Neural cell (in vitro differentiated cells): ENCODE results near the gene EVPL. TPM values are rescaled to one million over a fixed set of nuclear protein-coding genes. Genes with fewer than 3 reads are reported as not detected.

ENCODE experiments used
- H2AFZ ChIP-seq: fragments of 200-600, 300-800 bp; sonication (generic), shearing (Covaris generic); 2 replicates; pipeline ENCODE4 v1.6.0; 2014; ENCODE audit warnings: low read depth, mild to moderate bottlenecking, antibody characterized with exemption, low read length, moderate library complexity
- H3F3A ChIP-seq: fragments of 200-600 bp; shearing (Covaris generic); 2 replicates; pipeline ENCODE4 v1.6.1; 2016; ENCODE audit warnings: mild to moderate bottlenecking, moderate library complexity, mixed read lengths, antibody characterized with exemption, low read length; ENCODE audit not compliant: insufficient read depth, poor library complexity, severe bottlenecking
- H3K27ac ChIP-seq: fragments of 200-600, 300-800 bp; sonication (generic), shearing (Covaris generic); 2 replicates; pipeline ENCODE4 v1.5.1; 2014; ENCODE audit warnings: mild to moderate bottlenecking, low read length, moderate library complexity
- H3K27me3 ChIP-seq: fragments of 300-800, 200-600 bp; sonication (generic), shearing (Covaris generic); 2 replicates; pipeline ENCODE4 v1.6.0; 2014; ENCODE audit warnings: mild to moderate bottlenecking, low read depth, low read length, moderate library complexity; ENCODE audit not compliant: insufficient read depth
- H3K36me3 ChIP-seq: fragments of 300-800, 200-600 bp; sonication (generic), shearing (Covaris generic); 2 replicates; pipeline ENCODE4 v1.5.1; 2014; ENCODE audit warnings: mild to moderate bottlenecking, antibody characterized with exemption, low read length, moderate library complexity; ENCODE audit not compliant: insufficient read depth
- H3K4me2 ChIP-seq: fragments of 300-800, 200-600 bp; sonication (generic), shearing (Covaris generic); 2 replicates; pipeline ENCODE4 v1.6.0; 2014; ENCODE audit warnings: mild to moderate bottlenecking, low read length
- H3K4me3 ChIP-seq: fragments of 300-800, 200-600 bp; sonication (generic), shearing (Covaris generic); 2 replicates; pipeline ENCODE4 v1.5.1; 2014; ENCODE audit warnings: mild to moderate bottlenecking, low read length, moderate library complexity
- H3K79me2 ChIP-seq: fragments of 200-600 bp; shearing (Covaris generic); replicated peaks from 2 replicates; pipeline ENCODE4 v1.6.0; 2014; ENCODE audit warnings: mild to moderate bottlenecking, low read length, moderate library complexity; ENCODE audit not compliant: insufficient read depth
- H3K9ac ChIP-seq: fragments of 300-800, 200-600 bp; sonication (generic), shearing (Covaris generic); 2 replicates; pipeline ENCODE4 v1.6.1; 2016; ENCODE audit warnings: mild to moderate bottlenecking, low read length, mixed read lengths
- H3K9me2 ChIP-seq: fragments of 200-600 bp; shearing (Covaris generic); 2 replicates; pipeline ENCODE4 v1.6.1; 2016; ENCODE audit warnings: mild to moderate bottlenecking, low read length, mixed read lengths; ENCODE audit not compliant: insufficient read depth
- H3K9me3 ChIP-seq: fragments of 200-600, 300-800 bp; sonication (generic), shearing (Covaris generic); 2 replicates; pipeline ENCODE4 v1.6.1; 2016; ENCODE audit warnings: mild to moderate bottlenecking, mixed run types, low read length, moderate library complexity, mixed read lengths
- H4K20me1 ChIP-seq: fragments of 200-600 bp; shearing (Covaris generic); 2 replicates; pipeline ENCODE4 v1.6.1; 2016; ENCODE audit warnings: mild to moderate bottlenecking, mixed run types; ENCODE audit not compliant: insufficient read depth
- EP300 ChIP-seq: fragments of 450-650 bp; conservative IDR thresholded peaks from 2 replicates; pipeline ENCODE4 v1.6.1; 2014; ENCODE audit warnings: antibody characterized with exemption, mild to moderate bottlenecking, moderate library complexity; ENCODE audit not compliant: poor library complexity, severe bottlenecking
- EZH2 ChIP-seq: fragments of 200-600, 300-800 bp; shearing (Covaris generic), sonication (generic); IDR thresholded peaks from 2 replicates; pipeline ENCODE4 v1.6.1; 2014; ENCODE audit warnings: antibody characterized with exemption, low read length, borderline replicate concordance, mild to moderate bottlenecking; ENCODE audit not compliant: insufficient read depth, poor library complexity, severe bottlenecking
- MXI1 ChIP-seq: fragments of 450-650 bp; conservative IDR thresholded peaks from 2 replicates; pipeline ENCODE4 v1.6.1; 2014; ENCODE audit warnings: antibody characterized with exemption, mild to moderate bottlenecking; ENCODE audit not compliant: poor library complexity, severe bottlenecking
- POLR2AphosphoS5 ChIP-seq: IDR thresholded peaks from 2 replicates; pipeline ENCODE4 v1.6.1; 2012
- RAD21 ChIP-seq: fragments of 450-650 bp; conservative IDR thresholded peaks from 2 replicates; pipeline ENCODE4 v1.6.1; 2014; ENCODE audit warnings: antibody characterized with exemption, mild to moderate bottlenecking, moderate library complexity
- REST ChIP-seq: IDR thresholded peaks from 2 replicates; pipeline ENCODE4 v1.6.1; 2012; ENCODE audit warnings: borderline replicate concordance
- SMC3 ChIP-seq: fragments of 450-650 bp; conservative IDR thresholded peaks from 2 replicates; pipeline ENCODE4 v1.6.1; 2014; ENCODE audit warnings: antibody characterized with exemption, mild to moderate bottlenecking, moderate library complexity; ENCODE audit not compliant: poor library complexity
- TAF1 ChIP-seq: IDR thresholded peaks from 2 replicates; pipeline ENCODE4 v1.6.1; 2012; ENCODE audit warnings: low read depth
- polyA plus RNA-seq: library from polyadenylated mRNA; depleted of rRNA; stranded (reverse); fragments of >200 nt; gene quantifications from 2 replicates; pipeline ENCODE4 v1.2.3, GENCODE V29; 2014
- TF ChIP-seq, protein P1 (sequence below): fragments of 450-650 bp; IDR thresholded peaks from 2 replicates; pipeline ENCODE4 v1.5.1; 2014; ENCODE audit warnings: antibody characterized with exemption, mild to moderate bottlenecking, moderate library complexity; ENCODE audit not compliant: poor library complexity, severe bottlenecking

The EVPL gene
- polyA plus RNA-seq, 1 donor from 2014 or later: not detected

DNA sequence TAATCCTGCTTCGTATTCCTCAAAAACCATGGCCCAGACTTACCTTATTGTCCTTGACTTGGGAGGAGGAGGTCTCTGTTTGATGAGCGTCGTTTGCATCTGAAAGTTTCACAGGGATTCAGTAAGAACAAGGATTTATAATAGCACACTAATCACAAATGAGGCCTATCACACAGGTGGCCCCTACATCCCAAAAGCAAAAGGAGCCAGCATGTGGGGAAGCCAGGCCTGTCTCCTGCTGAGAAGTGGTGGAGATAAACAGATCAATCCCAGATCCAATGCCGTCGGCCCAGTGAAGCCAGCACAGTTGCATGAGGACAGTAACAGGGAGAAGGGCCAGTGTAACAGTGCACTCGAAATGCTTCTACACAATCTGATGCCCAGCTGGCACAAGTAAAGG lies 13.3 kb upstream of the EVPL start:
- Histone ChIP-seq H3K9ac (no peak overlapping the region), H2AFZ (no peak overlapping the region), H3K27ac (no peak overlapping the region), H3K36me3 (peaks cover 7% of the 10 kb centered on the region), H3K4me2 (no peak overlapping the region), H3F3A (no peaks in the 10 kb centered on the region), H3K4me3 (no peak overlapping the region), H3K9me2 (no peaks in the 10 kb centered on the region), H3K79me2 (no peaks in the 10 kb centered on the region), H3K9me3 (no peaks in the 10 kb centered on the region), H4K20me1 (no peaks in the 10 kb centered on the region), H3K27me3 (no peaks in the 10 kb centered on the region)
- TF ChIP-seq POLR2AphosphoS5: no peak

DNA sequence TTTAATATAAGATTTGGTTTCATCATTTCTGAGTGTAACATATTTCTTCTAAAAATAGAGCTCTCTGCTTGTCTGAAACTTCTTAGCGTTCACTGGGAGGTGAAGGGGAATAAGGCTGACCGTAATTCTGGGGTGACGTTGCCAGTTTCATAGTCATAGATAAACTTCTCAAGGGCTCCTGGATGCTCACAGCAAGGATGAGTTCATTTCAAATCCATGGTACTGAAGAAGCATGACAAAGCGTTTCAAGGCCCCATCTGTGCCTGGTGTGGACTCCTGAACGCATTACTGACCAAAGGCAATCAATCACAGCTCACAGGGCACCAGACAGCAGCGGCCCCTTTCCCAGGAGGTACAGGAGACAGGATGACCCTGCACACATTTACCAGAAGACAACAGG lies 12.0 kb upstream of the EVPL start:
- no peak overlapping the region for H3K27ac ChIP-seq
- H3K4me3 ChIP-seq: no peak overlapping the region
- no peak overlapping the region for H2AFZ ChIP-seq
- H3K36me3 ChIP-seq: peaks cover 7% of the 10 kb centered on the region
- H3K79me2 ChIP-seq: no peaks in the 10 kb centered on the region
- no peak overlapping the region for H3K4me2 ChIP-seq
- H3K9ac ChIP-seq: no peak overlapping the region
- no peaks in the 10 kb centered on the region for H3K9me3 ChIP-seq
- TF ChIP-seq TAF1 (no peak), SMC3 (no peak), POLR2AphosphoS5 (no peak), MXI1 (no peak), REST (no peak), EP300 (no peak), RAD21 (no peak), EZH2 (no peak)
- TF ChIP-seq, protein P1, sequence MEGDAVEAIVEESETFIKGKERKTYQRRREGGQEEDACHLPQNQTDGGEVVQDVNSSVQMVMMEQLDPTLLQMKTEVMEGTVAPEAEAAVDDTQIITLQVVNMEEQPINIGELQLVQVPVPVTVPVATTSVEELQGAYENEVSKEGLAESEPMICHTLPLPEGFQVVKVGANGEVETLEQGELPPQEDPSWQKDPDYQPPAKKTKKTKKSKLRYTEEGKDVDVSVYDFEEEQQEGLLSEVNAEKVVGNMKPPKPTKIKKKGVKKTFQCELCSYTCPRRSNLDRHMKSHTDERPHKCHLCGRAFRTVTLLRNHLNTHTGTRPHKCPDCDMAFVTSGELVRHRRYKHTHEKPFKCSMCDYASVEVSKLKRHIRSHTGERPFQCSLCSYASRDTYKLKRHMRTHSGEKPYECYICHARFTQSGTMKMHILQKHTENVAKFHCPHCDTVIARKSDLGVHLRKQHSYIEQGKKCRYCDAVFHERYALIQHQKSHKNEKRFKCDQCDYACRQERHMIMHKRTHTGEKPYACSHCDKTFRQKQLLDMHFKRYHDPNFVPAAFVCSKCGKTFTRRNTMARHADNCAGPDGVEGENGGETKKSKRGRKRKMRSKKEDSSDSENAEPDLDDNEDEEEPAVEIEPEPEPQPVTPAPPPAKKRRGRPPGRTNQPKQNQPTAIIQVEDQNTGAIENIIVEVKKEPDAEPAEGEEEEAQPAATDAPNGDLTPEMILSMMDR: no peak
- no peaks in the 10 kb centered on the region for H3K9me2 ChIP-seq
- no peaks in the 10 kb centered on the region for H3K27me3 ChIP-seq
- H4K20me1 ChIP-seq: no peaks in the 10 kb centered on the region
- H3F3A ChIP-seq: no peaks in the 10 kb centered on the region

DNA sequence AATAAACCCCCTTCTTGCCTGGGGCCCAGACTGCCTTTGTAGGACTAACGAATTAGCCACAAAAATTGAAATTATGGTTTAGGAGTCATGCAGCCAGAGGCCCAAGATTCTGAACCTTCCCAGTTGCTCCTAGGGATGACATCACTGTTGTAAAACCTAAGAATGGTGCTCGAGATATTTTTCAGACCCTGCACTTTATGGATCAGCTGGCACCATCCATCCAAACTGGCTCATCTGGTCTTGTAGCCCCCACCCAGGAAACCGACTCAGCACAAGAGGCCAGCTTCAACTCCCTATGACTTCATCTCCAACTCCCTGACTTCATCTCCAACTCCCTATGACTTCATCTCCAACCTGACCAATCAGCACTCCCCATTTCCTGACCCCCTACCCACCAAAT lies 10.9 kb upstream of the EVPL start:
- H3K79me2 ChIP-seq: no peaks in the 10 kb centered on the region
- H3K27ac ChIP-seq: no peak overlapping the region
- H3K4me3 ChIP-seq: no peak overlapping the region
- H2AFZ ChIP-seq: no peak overlapping the region
- H3K9ac ChIP-seq: no peak overlapping the region
- H3K27me3 ChIP-seq: no peaks in the 10 kb centered on the region
- TF ChIP-seq EZH2 (no peak), MXI1 (no peak), EP300 (no peak), REST (no peak), TAF1 (no peak), POLR2AphosphoS5 (no peak), RAD21 (no peak), SMC3 (no peak)
- TF ChIP-seq, protein P1: no peak
- H3K9me2 ChIP-seq: no peaks in the 10 kb centered on the region
- no peaks in the 10 kb centered on the region for H3F3A ChIP-seq
- no peaks in the 10 kb centered on the region for H4K20me1 ChIP-seq
- no peaks in the 10 kb centered on the region for H3K9me3 ChIP-seq
- peaks cover 7% of the 10 kb centered on the region for H3K36me3 ChIP-seq
- H3K4me2 ChIP-seq: no peak overlapping the region
